DLD1 (cell line): ENCODE results near the gene NTSR1.

Experiments used
- in situ Hi-C: cut with HindIII; loops from 2 replicates; pipeline ENCODE4 v1.10.0; 2017; ENCODE audit warnings: low sequenced_read_pairs

Gene NTSR1

DNA sequence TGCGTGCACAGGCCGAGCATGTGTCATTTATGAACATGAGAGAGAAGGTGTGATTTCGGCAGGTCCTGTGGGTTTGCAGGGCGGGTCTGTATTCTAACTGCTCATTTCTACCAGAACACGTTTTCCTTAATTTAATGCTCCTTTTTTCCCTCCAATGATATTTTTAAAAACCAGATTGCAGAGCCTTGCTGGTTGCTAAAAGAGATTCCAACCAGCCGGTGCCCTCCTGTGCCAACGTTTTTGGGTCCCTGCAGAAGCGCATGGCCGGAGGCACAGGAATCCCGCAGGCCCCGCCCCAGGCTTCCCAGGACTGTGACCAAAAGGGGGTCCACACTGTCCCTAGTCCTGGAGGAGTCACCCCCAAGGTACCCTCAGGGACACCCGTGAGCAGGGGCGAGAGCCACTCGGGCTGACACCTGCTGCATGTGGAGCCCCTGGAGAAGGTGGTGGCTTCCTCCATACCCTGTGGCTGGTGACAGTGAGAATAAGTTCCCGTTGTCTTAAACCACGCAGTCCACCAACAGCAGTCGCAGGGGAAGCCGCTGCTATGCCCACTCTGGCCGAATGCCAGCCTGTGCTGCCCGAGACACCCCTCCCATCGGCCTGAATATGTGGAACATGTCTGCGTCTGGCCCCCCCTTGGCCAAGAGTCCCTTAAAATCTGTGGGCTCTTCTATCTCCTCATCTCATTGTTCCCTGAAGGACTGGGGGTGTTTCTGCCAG lies 15.7 kb upstream of the NTSR1 start:
- in situ Hi-C loops: no loop called here

DNA sequence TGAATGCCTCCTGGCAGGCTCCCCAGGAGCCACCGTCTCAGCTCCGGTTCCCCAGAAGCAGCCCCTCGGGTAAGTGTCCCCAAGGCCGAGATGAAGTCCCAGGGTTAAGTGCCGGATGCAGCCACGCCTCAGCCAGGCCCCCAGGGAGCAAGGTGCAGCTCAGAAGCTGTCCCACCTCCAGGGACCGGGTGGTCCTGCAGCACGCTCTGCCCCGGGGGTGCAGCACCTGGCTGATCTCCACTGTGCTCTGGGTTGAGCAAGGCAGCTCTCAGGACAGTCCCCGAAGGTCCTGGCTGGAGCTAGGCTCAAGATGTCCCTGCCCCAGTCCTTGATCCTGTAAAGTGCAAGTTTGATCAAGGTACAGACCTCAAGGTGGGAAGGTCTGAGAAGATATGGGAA lies 15.1 kb upstream of the NTSR1 start:
- in situ Hi-C loops: no loop called here

DNA sequence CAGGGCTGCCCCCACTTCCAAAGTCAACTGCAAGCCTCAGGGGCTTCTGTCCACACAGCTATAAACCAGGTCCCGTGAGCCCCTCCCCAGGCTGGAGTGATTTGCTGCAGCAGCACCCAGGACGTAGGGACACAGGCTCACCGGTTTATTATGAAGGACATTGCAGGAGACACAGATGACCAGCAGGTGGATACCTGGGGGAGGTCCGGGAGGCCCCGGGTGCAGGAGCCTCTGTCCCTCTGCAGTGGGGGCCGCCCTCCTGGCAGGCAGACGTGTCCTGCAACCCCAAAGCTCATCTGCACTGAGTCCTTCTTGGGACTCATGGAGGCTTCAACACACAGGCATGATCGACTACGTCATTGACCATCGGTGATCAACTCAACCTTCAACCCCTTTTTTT lies 14.5 kb upstream of the NTSR1 start:
- in situ Hi-C loops: no loop called here

DNA sequence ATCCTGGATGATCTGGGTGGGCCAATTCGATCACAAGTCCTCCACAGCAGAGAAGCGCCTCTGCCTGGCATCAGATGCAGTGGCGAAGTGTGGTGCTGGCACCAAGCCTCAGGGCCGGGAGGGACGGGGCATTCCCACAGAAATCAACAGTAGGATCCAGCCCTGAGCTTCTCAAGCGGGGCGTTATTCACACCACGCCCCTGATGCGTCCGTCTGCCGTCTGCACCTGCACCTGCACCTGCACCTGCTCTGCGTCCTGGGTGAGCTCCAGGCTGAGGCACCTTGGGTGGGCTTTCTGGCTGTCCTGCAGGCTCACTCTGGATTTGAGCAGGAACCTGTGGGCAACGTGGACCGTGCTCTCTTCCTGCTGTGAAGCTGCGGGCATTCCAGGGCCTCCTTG lies 13.8 kb upstream of the NTSR1 start:
- in situ Hi-C loops: no loop called here

DNA sequence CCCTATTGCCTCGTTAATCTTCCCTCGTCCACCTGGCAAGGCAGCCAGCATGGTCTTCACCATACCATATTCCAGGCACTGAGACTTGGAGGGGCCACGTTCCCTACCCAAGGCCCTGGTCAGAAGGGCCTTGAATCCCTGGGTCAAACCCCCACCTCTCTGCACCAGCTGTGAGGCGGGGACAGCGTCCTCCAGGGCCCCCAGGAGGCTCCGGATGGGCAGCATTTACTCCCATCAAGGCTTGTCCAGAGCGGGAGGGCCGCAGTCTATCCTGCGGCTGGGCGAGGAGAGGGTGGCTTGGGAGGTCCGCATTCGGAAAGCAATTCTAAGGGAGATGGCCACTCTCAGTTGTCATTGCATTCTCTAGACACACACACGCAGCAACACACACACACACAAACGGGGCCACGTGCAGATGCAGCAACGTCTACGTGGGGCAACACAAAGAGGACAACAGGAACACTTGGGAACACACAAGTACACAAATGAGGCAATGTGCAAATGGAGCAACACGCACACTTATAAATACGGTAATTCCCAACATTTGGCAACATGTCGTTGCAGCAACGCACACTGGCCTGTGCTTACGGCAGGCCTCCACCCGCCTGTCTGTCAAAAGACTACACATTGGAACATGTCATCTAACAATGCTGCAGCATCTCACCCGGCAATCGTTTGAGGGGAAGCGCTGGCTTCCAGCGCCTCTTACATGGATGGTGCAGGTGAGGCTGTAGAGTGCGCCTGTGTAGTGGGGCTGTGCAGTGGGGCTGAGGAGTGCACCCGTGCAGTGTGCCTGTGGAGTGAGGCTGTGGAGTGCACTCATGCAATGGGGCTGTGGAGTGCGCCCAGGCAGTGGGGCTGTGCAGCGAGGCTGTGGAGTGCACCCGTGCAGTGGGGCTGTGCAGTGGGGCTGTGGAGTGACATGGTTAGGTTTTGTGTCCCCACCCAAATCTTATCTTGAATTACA lies 12.9 kb upstream of the NTSR1 start:
- in situ Hi-C loops: no loop called here

DNA sequence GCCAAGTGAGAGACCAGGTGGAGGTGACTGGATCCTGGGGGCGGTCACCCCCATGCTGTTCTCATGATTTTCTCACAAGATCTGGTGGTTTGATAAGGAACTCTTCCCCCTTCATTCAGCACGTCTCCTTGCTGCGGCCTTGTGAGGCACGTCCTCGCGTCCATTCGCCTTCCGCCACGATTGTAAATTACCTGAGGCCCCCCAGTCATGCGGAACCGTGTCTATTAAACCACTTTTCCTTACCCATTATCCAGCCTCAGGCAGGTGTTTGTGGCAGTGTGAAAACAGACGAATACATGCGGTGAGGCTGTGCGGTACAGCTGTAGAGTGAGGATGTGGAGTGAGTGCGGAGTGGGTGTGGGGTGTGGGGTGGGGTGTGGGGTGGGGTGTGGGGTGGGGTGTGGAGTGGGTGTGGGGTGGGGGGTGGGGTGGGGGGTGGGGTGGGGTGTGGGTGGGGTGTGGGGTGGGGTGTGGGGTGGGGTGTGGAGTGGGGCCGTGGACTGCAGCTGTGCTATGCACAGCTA lies 12.1 kb upstream of the NTSR1 start:
- in situ Hi-C loops: no loop called here

DNA sequence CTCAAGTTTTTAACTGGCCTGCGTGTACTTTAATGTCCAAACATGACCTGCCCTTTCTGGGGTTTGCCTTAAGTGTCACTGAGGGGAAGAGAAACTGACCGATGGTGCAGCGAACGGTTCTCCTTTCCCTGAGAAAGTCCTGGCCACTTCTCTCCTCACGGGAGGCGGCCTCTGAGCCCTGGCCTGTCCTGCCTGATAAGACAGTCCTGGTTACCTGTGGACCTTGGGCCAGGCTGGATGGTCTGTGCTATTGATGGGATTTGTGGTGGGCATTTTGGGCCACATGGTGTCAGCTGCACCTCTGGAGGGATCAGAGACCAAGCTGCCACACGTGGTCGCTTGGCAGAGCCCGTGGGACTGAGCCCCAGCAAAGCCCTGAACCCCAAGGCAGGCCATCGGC lies 11.6 kb upstream of the NTSR1 start:
- in situ Hi-C loops: no loop called here

DNA sequence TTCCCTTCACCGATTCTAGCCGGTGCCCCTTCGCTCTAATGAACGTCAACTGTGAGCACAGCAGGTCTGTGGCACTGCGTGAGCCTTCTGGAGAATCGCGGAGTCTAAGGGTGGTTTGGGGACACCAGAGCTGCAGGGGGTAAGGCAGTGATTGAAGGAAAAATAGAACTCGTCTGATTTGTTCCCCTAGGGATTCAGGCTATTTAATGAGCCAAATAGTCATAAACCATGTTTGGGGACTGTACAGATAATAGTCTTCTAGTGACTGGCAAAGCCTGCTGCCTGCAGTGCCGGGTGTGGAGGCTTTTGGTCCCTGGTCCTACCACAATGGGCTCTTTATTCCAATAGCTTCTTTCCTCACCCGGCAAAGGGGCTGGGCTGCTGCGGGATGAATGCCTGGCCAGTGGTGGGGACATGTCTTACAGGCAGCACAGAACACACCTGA lies 11.1 kb upstream of the NTSR1 start:
- in situ Hi-C loops: no loop called here

DNA sequence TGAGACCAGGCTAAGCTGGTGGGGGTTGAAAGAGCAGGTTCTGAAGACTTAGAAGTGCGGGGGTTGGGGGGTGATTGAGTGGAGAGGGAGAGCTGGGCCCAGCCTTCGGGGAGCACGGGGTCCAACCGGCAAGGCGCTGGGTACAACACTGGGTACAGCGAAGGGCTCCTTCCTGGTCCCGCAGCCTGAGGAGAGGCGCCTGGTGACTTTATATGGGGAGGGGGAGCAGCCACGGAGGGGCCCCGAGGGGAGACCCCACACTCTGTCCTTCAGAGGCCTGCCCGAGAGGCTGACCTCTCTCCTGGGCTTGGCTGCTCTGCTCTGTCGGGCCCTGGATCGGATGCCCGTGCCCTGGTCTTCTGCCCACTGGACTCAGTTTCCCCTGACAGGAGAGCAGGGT lies 10.4 kb upstream of the NTSR1 start:
- in situ Hi-C loops: no loop called here

DNA sequence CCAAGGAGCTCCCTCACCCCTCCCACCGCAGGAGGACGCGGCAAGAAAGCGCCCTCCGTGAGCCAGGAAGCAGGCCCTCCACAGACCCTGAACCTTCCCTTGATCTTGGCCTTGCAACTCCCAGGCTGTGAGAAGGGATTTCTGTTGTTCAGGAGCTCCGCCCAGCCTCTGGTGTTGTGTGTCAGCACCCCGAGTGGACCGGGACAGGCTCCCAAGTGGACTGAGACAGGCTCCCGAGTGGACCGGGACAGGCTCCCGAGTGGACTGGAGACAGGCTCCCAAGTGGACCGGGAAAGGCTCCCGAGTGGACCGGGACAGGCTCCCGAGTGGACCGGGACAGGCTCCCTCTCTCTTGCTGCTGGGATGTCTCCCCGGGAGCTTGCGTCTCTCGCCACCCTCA lies 9.3 kb upstream of the NTSR1 start:
- in situ Hi-C loops: no loop called here

DNA sequence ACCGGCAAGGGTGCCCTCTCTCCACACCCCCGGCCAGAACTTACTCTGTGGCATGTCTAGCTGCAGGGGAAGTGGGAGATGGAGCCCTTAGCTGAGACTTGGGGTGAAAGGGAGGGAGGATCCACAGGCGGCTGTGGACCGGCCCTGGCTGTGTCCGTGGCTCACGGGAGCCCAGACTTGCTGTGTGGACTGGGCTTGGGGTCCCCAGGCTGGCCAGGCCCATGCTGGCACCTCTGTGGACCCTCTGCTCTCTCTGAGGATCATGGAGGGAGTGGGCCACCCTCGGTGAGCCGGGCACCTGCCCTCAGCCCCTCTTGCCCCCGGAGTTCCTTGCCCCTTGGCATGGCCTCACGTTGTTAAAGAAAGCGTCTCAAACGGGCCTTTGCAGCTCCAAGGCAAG lies 8.9 kb upstream of the NTSR1 start:
- in situ Hi-C loops: no loop called here

DNA sequence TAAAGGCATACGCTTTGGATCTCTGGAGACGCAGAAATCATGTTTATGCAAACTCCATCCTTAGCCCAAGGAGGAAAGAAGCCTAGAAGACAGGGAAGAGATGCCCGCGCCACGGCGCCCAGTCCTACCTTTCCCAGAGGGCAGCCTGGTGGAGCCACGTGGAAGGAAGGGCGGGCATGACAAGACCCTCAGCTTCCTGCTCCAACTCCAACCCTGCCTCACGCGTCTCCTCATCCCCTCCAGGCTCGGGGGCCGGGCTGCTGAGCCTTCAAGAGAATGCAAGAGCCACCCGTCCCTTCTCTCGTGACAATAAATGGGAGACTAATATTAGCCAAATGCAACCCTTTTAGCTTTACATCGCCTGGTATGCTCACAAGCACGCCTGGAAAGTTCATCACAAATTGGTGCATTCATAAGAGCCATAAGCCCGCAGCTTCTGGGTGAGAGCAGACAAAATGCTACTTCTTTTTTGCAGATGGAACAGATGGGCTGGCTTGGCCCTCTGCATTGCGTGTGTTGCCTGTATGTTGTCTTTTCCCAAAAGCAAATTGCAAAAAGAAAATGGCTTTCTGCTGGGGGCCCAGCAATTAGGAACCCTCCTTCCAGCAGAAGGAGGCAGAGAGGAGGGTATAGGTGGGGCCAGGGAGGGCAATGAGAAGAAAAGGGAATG lies 8.2 kb upstream of the NTSR1 start:
- in situ Hi-C loops: no loop called here

DNA sequence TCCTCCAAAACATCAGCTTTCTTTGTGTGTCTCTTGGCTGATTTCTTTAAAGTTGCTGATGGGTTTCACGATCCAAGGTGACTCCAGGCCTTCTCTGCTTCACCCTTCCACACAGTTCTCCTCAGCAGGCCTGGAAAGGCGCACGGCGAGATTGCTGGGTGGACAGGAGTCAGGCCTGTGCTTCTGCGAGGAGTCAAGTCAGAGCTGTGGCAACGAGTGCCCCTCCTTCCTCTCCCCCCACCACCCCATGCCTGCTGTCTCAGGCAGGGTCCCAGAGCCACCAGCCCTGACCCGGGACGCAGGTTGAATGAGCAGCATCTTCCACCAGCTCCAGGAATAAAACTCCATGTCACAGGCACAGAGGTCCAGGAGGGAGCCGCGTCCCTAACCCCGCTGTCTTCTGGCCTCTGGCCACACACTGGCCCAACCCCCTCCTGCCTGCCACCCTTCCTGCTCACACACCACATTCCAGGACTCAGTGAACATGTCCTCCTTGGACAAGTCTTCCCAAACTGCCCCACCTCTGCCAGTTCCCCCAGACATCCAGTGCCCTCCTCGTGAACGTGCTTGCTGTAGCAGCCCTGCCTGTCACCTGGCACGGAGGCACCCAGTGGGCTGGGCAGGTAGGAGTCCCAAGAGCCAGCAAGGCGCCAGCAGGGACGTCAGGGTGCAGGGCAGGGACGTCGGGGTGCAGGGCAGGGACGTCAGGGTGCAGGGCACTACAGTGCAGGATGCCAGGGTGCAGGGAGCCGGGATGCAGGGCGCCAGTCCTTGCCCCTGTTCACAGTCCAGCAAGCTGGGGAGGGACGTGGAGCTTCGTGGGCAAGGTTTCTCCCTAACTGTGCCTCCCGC lies 7.2 kb upstream of the NTSR1 start:
- in situ Hi-C loops: no loop called here

DNA sequence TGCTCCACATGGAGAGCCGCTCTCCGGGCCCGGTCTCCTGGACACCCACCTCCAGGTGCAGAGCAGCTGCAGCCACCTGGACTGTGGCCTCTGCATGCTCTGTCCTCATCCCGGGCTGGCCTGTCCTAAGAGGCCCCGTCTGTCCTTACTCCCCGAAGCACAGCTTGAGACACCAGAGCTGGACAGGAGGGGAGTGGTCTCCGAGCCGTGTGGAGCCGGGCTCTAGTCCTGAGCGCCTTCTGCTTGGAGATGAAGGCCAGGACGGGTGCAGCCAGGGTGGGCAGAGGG lies 6.7 kb upstream of the NTSR1 start:
- in situ Hi-C loops: no loop called here

DNA sequence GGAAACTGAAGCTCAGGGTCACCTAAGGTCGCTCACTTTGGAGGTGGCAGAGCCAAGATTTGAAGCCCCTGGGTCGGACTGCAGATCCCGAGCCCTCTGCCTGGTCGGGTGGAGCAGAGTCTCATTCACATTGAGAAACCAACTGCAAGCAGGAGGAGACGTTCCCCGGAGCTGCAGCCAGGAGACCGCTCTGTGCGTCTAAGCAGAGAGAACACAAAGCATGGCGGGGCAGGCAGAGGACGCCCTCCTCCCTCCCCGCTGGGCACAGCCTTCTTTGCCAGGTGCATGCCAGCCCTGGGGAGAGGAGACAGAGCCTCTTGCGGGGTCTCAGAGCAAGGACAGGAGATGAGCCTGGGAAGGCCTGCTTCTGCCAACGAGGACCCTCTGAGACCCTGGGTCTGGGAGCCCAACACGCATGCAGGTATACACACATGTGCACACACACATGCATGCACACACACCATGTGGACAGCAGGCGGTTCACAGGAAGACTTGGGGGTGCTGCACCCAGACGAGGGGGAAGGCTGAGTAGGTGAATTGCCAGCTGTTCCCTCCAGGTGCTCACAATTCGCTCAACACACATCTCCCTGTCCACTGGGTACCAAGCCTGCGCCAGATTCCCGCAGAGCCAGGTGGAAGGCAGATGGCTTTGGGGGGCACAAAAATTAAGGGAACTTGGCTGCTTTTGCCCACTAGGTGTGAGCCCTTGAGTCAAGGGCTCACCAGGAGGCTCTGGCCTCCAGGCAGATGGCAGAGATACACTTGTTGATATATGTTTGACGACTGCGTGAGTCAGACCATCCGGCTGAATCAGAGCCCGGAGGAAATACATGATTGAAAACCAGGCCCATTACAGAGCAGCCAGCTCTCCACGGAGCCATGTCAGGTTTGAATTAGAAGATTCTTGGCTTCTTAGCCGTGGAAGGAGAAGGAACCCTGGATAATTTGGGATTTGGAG lies 5.5 kb upstream of the NTSR1 start:
- in situ Hi-C loops: no loop called here

DNA sequence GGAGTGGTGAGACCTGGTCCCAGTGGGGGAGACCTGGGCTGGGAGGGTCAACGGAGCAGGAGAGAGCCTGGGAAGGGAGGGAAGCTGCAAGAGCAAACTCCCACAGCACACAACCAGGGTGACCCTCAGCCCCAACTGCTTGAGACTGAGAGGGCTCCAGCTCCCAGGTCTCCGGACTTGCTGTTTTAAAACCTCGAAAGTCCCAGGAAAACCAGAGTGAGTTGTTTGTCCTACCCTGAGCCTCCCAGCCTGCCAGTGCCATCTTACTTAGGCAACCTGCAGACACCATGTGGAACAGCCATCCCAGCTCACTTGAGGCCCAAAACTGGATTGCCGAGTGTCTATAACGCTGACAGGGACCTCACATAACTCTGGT lies 4.8 kb upstream of the NTSR1 start:
- in situ Hi-C loops: no loop called here

DNA sequence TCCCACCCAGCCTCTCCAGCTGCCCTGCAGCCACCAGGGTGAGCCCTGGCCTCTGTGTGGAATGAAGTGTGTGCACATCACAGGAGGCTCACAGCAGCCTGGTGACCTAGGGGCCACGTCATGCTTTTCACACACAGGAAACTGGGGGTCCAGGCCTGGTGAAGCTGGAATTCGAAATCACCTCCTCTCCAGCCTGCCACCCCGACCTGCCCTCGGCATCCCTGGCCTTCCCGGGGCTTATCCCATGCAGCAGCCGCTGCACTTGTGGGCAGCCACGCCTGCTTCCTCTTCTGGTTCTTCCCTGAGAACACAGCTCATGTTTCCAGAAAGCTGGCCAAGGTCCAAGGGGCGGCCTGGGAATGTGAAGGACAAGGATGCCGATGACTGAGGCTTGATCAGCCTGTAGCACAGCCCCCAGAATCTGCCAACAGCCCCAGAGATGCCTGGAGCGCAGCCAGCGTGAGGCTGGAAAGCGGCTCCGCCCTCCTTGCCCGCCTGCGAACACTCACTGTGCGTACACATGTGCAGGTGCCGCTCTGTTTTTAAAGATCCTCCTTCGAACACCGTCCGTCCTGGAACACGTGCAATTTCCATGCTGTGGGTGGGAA lies 4.2 kb upstream of the NTSR1 start:
- in situ Hi-C loops: no loop called here

DNA sequence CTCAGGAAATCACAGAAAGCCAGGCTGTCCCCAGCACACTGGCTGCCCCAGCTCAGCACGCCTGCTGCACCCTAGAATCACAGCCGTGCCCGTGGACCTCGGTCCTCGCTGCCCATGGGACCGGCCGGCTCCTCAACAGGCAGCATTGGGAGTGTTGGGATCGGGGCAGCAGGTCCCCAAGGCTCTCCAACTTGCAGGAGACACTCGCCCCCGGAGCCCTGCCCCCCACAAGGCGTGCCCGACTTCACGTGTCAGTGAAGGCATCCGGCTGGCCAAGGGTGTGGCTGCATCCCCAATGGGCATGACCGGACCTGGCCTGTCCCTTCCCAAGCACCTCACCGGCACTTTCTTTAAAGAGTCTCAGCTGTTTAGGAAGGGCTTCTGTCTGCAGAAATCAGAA lies 3.0 kb upstream of the NTSR1 start:
- in situ Hi-C loops: no loop called here

DNA sequence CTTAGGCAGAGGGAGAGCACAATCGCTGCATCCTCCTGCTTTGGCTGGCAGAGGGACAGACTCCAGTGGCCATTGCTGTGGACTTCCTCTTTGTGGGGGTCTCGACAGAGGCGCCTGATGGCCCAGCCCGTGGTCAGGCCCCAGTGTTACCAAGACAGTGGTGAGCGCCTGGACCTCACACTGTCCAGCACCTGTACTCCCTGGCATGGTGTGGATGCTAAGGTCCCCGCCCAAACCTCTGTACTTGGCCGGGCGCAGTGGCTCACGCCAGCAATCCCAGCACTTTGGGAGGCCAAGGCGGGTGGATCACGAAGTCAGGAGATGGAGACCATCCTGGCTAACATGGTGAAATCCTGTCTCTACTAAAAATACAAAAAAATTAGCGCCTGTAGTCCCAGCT lies 2.3 kb upstream of the NTSR1 start:
- in situ Hi-C loops: no loop called here
